GM13976 (cell line): ENCODE data around the gene PKN2.
"Not testable (repeated sequence)": the region's sequence is repeated elsewhere in the genome, so short reads cannot be mapped to it uniquely, and the experiment has no call there.

ENCODE experiments used
- DNase-seq: peaks from one replicate; pipeline ENCODE4 v3.0.0; 2012; ENCODE audit warnings: low spot score
- in situ Hi-C: fragments of 300-500 bp; cut with MboI; formaldehyde crosslinking; loops from one replicate; pipeline ENCODE4 v1.12.0; 2022; ENCODE audit warnings: low sequenced_read_pairs, mixed read lengths, inconsistent platforms; ENCODE audit not compliant: unreplicated experiment
- TF ChIP-seq, protein P1 (sequence below): IDR thresholded peaks from 2 replicates; pipeline ENCODE4 v1.5.1; 2012; ENCODE audit warnings: borderline replicate concordance, mild to moderate bottlenecking; ENCODE audit not compliant: insufficient read depth; ENCODE audit errors: extremely low read depth, missing control alignments, control extremely low read depth

The PKN2 gene

DNA sequence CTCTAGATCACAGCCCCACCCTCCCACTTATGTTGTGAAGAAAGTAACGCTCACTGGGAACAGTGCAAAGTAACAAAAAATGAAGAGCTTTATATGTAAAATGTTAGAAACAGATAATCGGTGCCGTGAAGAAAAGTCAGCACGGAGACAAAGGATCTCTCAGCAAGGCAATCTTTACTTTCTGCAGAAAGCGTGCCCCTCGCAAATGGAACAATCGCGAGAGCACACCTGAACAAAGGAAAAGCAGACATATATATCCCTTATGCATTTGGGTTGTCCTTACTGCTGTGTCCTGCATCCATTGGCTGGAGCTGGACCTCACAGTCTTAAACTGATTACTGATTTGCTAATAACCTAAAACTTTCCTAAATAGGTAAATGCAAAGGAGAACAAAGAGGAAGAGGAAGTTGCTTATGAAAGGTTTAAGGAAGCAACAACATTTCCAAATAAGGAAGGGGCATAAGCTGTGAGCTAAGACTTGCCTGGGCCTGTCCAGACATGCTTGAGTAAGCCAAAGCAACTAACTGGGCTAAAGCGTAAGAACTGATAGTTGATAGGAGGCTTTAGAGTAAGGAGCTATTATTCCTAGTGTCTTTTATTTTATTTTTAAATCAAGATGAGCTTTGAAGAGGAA is 117.6 kb downstream of the PKN2 start:
- TF ChIP-seq, protein P1, sequence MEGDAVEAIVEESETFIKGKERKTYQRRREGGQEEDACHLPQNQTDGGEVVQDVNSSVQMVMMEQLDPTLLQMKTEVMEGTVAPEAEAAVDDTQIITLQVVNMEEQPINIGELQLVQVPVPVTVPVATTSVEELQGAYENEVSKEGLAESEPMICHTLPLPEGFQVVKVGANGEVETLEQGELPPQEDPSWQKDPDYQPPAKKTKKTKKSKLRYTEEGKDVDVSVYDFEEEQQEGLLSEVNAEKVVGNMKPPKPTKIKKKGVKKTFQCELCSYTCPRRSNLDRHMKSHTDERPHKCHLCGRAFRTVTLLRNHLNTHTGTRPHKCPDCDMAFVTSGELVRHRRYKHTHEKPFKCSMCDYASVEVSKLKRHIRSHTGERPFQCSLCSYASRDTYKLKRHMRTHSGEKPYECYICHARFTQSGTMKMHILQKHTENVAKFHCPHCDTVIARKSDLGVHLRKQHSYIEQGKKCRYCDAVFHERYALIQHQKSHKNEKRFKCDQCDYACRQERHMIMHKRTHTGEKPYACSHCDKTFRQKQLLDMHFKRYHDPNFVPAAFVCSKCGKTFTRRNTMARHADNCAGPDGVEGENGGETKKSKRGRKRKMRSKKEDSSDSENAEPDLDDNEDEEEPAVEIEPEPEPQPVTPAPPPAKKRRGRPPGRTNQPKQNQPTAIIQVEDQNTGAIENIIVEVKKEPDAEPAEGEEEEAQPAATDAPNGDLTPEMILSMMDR: no peak
- no peak for DNase-seq
- in situ Hi-C loops: no loop called here

DNA sequence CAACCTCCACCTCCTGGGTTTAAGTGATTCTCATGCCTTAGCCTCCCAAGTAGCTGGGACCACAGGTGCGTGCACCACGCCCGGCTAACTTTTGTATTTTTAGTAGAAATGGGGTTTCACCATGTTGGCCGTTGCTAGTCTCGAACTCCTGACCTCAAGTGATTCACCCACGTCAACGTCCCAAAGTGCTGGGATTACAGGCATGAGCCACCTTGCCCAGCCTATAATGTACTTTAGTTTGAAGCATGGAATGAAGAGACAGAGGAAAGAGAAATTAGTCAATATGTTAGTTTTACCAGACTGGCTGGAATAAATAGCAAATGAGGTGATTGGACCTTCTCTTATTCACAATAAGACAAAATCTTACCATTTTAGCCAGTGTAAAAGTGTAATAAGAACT is 118.3 kb downstream of the PKN2 start:
- DNase-seq: no peak
- in situ Hi-C loops: no loop called here
- TF ChIP-seq, protein P1: no peak

DNA sequence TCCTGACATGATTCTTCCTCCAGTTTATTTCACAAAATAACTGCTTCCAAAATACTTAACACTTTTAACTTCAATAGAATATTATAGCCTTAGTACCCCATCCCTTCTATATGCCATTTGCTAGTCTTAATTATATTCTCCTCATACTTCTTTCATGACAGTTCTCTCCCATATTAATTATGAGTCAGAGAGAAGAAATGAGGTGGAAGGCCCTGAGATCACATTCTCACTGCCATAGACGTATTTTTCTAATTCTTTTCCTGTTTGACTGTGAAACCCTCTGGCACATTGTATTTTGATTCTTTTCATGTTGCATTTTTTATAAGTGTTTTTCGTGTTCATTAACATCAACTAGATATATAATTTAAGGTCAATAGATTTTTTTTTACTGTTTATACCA is 118.9 kb downstream of the PKN2 start:
- no peak for DNase-seq
- in situ Hi-C loops: no loop called here

DNA sequence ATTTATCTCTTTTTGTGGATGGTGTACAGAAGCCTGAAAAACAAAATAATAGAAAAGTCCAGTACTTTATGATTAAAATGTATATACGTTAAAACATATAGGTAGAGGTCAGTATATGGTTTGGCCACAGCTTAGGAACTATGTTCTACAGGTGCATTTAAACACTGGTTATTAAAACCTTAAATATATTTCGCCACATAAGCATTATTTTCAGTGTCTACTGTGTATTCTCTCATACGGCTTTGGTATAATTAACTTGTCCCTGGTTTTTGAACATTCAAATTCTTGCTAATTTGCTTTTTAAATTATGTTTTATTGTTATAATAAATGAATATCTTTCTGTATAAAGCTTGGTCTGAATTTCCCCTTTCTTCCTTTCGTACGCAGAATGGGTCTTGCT is 119.4 kb downstream of the PKN2 start:
- DNase-seq: no peak
- TF ChIP-seq, protein P1: no peak
- in situ Hi-C loops: no loop called here

More for the DNA sequence above, 118.9 kb downstream of the PKN2 start:
- TF ChIP-seq, protein P1: no peak

DNA sequence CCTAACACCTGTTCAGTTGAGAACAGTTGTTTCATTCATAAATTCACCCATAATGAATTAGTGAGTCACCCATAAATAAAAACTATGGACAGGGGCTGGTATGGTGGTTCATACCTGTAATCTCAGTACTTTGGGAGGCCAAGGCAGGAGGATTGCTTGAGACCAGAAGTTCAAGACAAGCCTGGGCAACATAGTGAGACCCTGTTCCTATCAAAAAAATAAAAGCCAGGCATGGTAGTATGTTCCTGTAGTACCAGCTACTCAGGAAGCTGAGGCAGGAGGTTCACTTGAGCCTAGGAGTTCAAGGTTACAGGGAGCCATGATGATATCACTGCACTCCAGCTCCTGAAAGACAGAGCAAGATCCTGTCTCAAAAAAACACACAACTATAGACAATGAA is 128.3 kb downstream of the PKN2 start:
- no peak for DNase-seq
- TF ChIP-seq, protein P1: no peak
- in situ Hi-C loops: no loop called here

DNA sequence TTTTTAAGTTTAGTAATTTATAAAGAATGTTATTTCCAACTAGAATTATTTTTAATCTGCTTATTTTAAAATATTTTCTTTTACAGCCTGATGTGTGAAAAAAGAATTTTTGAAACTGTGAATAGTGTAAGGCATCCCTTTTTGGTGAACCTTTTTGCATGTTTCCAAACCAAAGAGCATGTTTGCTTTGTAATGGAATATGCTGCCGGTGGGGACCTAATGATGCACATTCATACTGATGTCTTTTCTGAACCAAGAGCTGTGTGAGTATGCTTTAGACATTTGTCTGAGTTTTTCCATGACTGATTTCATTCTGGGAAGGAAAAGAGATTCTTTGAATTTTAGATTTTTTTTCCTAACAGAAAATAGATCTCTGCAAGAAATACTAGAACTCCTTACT is 129.4 kb downstream of the PKN2 start:
- TF ChIP-seq, protein P1: no peak
- DNase-seq: no peak
- in situ Hi-C loops: no loop called here

DNA sequence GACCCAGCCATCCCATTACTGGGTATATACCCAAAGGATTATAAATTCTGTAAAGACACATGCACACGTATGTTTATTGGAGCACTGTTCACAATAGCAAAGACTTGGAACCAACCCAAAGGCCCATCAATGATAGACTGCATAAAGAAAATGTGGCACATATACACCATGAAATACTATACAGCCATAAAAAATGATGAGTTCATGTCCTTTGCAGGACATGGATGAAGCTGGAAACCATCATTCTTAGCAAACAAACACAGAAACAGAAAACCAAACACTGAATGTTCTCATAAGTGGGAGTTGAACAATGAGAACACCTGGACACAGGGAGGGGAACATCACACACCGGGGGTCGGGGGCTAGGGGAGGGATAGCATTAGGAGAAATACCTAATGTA is 135.6 kb downstream of the PKN2 start:
- DNase-seq, in situ Hi-C loops: not testable (repeated sequence)
